Suprapubic skin (tissue), 3 donors: ENCODE results near the gene ALLC.

Source experiments
- CTCF ChIP-seq, 2 donors: fragments of 200-600 bp in 1 of 2; fragments of 450-650 bp in 1 of 2; sonication (generic) in 1 of 2; IDR thresholded peaks; one replicate each; pipeline ENCODE4 v1.5.1; 2016 to 2019; ENCODE audit warnings: antibody characterized with exemption in 2 of 2, mild to moderate bottlenecking in 1 of 2, moderate library complexity in 1 of 2
- POLR2A ChIP-seq, 2 donors: fragments of 450-650 bp; IDR thresholded peaks; one replicate each; pipeline ENCODE4 v1.6.1; 2017; ENCODE audit warnings: antibody characterized with exemption in 2 of 2, mild to moderate bottlenecking in 2 of 2, moderate library complexity in 2 of 2

GRCh38 chr2:3647246-3647645 is 10.8 kb upstream of the ALLC start:
- no peak for TF ChIP-seq CTCF (IDR thresholded peaks at IDR 0.05)
- TF ChIP-seq POLR2A (IDR thresholded peaks at IDR 0.05), result no peak
